ENCODE results near the gene RFWD3.

Gene RFWD3

GRCh38 chr16:74611721-74612120, 55.0 kb downstream of the RFWD3 start:
- DNase-seq: no peak

GRCh38 chr16:74608944-74609343, 57.7 kb downstream of the RFWD3 start:
- DNase-seq: peak; percentile 47

GRCh38 chr16:74608381-74608780, 58.3 kb downstream of the RFWD3 start:
- DNase-seq: no peak

DNA sequence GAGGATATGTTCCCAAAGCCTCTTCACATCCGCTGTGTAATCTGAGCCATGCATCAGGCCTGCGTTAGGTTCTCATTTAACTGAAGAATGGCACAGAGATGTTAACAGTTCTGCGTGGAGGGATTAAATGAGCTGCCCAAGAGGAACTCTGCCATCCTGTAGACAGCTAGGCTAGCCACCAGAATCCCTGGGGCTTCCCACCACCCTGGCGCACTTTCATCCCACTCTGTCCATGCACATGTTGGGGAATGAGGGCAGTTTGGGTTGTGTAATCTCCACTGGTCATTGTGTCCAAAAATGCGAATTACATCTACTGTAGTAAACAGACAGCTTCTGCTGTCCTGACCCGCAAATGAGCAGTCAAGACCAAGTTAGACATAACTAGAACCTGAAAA, 58.7 kb downstream of the RFWD3 start:
- DNase-seq: no peak

DNA sequence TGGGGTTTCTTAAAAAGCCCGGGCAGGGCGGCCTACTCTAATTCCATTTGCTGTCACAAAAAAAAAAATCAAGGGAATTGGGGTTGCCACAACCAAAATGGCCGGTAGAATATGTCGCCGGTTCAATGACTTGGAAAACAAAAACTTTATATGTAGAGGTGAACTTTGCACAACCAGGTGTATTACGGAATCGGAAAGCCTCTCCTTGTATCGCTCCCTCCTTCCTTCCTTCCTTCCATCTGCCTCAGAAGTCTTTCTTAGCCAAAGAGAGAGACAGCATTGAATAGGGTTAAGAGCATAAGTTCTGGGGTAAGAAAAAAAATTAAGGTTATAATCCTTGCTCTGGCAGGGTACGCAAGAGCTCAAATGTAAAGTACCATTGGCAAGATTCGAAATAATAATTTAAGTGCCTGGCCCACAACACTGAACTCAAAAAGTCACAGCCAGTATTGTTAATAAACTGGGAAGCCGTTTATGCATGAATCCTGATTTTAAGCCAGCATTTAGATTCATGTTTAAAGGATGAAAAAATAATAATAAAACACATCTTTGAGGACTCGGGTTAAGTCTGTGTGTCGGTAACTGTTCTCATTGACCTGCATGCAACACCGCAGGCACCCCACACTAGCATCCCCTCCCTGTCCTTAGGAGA, 59.2 kb downstream of the RFWD3 start:
- no peak for DNase-seq

DNA sequence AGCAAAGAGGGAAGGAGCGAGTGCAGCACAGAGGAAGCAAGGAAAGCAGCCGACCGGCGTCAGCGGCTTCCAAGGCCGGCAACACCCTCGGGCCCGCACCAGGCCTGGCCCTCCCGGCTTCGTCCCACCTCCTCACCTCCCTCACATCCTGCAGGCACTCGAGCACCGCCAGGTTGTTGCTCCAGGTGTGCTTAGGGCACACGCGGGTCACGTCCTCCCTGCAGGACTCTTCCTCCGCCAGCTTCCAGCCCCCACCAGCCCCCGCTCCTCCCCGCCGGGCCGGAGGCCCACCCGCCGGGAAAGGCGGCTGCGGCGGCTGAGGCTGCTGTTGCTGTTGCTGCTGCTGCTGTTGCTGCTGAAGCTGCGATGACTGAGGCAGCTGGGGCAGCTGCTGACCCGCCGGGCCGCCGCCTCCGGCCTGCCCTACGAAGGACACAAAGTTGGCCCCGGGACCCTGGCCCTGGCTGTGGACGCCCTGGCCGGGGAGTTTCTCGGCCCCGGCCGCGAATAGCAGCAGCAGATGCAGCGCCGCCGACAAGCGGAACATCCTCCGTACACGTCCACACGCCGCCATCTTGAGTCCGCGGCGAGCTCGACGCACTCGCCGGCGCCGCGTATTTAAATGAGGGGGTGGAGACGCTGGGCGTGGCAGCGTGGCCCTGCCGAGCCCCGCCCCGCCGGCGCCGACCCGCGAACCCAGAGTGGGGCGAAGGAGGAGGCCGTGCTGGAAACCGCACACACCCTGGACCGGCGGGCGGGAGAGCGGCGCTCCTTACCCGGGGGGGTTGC, 60.0 kb downstream of the RFWD3 start, which contains the start of gene GLG1:
TSS of gene GLG1 (minus strand) at position 594 of the 789 bp plus-strand sequence. CDS start at position 574, 20 bp downstream.
- DNase-seq: peak; percentile 86

GRCh38 chr16:74605746-74606520, 60.7 kb downstream of the RFWD3 start:
- no peak for DNase-seq

- no peak for DNase-seq
Observed at GRCh38 chr16:74605332-74605731, 61.3 kb downstream of the RFWD3 start.

GRCh38 chr16:74603848-74604247, 62.8 kb downstream of the RFWD3 start:
- DNase-seq: no peak

GRCh38 chr16:74601126-74601871, 65.4 kb downstream of the RFWD3 start:
- DNase-seq: peak; percentile 58

DNA sequence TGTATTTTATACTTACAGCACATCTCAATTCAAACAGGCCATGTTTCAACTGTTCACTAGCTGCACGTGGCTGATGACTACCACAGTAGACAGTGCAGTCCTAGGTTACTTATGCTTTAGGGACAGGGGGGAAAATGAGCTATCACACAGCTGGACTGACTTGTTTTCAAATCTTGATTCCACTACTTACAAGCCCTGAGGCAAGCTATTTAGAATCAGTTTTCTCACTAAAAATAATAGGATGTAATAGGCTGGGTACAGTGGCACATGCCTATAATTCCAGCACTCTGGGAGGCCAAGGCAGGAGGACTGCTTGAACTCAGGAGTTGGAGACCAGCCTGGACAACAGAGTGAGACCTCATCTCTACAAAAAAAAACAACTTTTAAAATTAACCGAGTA, 70.1 kb downstream of the RFWD3 start:
- no peak for DNase-seq

GRCh38 chr16:74592847-74593246, 73.8 kb downstream of the RFWD3 start:
- DNase-seq: no peak

- DNase-seq: no peak
Observed at GRCh38 chr16:74591876-74592650, 74.6 kb downstream of the RFWD3 start.

- DNase-seq: no peak
Observed at GRCh38 chr16:74586948-74587347, 79.7 kb downstream of the RFWD3 start.

DNA sequence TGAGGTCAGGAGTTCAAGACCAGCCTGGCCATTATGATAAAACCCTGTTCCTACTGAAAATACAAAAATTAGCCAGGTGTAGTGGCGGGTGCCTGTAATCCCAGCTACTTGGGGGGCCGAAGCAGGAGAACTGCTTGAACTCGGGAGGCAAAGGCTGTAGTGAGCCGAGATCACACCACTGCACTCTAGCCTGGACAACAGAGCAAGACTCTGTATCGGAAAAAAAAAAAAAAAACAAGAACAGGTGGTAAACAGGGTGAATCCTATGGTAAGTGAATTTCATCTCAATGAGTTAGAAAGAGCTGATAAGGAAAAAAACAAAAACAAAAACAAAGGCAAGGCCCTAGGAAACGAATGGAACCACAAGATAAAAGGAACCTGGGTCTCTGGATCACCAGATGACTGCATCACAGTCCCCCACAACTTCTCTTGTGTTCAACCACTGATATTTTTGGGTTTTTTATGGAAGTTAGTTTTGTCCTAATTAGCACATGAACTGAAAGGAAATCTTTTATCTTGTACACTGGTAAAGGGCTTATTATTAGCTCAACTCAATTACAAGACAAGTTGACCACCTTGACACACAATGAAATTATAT, 80.7 kb downstream of the RFWD3 start:
- DNase-seq: no peak

GRCh38 chr16:74583926-74584666, 82.6 kb downstream of the RFWD3 start:
- DNase-seq: no peak

GRCh38 chr16:74582970-74583369, 83.7 kb downstream of the RFWD3 start:
- no peak for DNase-seq

GRCh38 chr16:74580833-74581232, 85.8 kb downstream of the RFWD3 start:
- DNase-seq: no peak

- DNase-seq: no peak
Observed at GRCh38 chr16:74578838-74579237, 87.8 kb downstream of the RFWD3 start.

DNA sequence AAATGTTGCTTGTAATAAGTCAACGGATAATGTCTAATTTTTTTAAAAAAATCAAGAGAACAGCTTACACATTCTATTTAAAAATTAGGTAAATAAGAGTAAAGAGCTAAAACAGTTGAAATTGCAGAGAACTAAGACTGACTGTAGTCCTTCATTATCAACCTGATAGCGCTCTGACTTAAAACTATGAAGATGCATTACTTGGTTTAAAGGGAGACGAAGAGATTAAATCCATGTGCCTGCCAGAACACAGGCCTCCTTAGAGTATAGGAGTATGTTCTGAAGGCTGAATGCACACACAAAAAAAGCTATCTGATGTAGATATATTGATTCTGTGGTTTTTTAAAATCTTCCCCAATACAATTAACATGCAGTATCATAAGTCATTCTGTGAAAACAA, 88.2 kb downstream of the RFWD3 start:
- DNase-seq: no peak

GRCh38 chr16:74577882-74578366, 88.8 kb downstream of the RFWD3 start:
- no peak for DNase-seq

All from T-helper 9 cell (primary cell).